ENCODE data around the gene CMTM7.
A peak's percentile ranks its signal among the peaks of the same experiment; 100 is the strongest.
"Not testable (repeated sequence)": the region's sequence is repeated elsewhere in the genome, so short reads cannot be mapped to it uniquely, and the experiment has no call there.

CMTM7 gene

GRCh38 chr3:32430900-32431299 lies 39.2 kb downstream of the CMTM7 start:
- no peak for DNase-seq (ENCODE audit: insufficient read length, low spot score)
- no peak for TF ChIP-seq POLR2A (IDR thresholded peaks at IDR 0.05; ENCODE audit: low read depth, low read length)
- FAIRE-seq: no peak

GRCh38 chr3:32431481-32431880 lies 39.8 kb downstream of the CMTM7 start:
- no peak for TF ChIP-seq POLR2A (IDR thresholded peaks at IDR 0.05; ENCODE audit: low read depth, low read length)
- FAIRE-seq: no peak
- no peak for DNase-seq (ENCODE audit: insufficient read length, low spot score)

- FAIRE-seq: no peak
- TF ChIP-seq POLR2A (IDR thresholded peaks at IDR 0.05; ENCODE audit: low read depth, low read length): no peak
- no peak for DNase-seq (ENCODE audit: insufficient read length, low spot score)
Measured at GRCh38 chr3:32432045-32432710, 40.5 kb downstream of the CMTM7 start.

- no peak for FAIRE-seq
Measured at GRCh38 chr3:32432711-32433530, 41.3 kb downstream of the CMTM7 start.

GRCh38 chr3:32434206-32434605 lies 42.6 kb downstream of the CMTM7 start:
- DNase-seq (ENCODE audit: insufficient read length, low spot score) (no peak), FAIRE-seq (no peak)
- TF ChIP-seq POLR2A (IDR thresholded peaks at IDR 0.05; ENCODE audit: low read depth, low read length): no peak

More at GRCh38 chr3:32432711-32433530, 41.3 kb downstream of the CMTM7 start:
- no peak for DNase-seq (ENCODE audit: insufficient read length, low spot score)
- no peak for TF ChIP-seq POLR2A (IDR thresholded peaks at IDR 0.05; ENCODE audit: low read depth, low read length)

GRCh38 chr3:32435911-32436815 lies 44.5 kb downstream of the CMTM7 start:
- no peak for FAIRE-seq
- DNase-seq (ENCODE audit: insufficient read length, low spot score): no peak
- no peak for TF ChIP-seq POLR2A (IDR thresholded peaks at IDR 0.05; ENCODE audit: low read depth, low read length)

- TF ChIP-seq POLR2A (IDR thresholded peaks at IDR 0.05; ENCODE audit: low read depth, low read length): no peak
- DNase-seq (ENCODE audit: insufficient read length, low spot score): no peak
- FAIRE-seq: no peak
Measured at GRCh38 chr3:32436816-32437189, 45.1 kb downstream of the CMTM7 start.

- no peak for TF ChIP-seq POLR2A (IDR thresholded peaks at IDR 0.05; ENCODE audit: low read depth, low read length)
- no peak for DNase-seq (ENCODE audit: insufficient read length, low spot score)
- no peak for FAIRE-seq
Measured at GRCh38 chr3:32437896-32438295, 46.2 kb downstream of the CMTM7 start.

- no peak for TF ChIP-seq POLR2A (IDR thresholded peaks at IDR 0.05; ENCODE audit: low read depth, low read length)
- no peak for DNase-seq (ENCODE audit: insufficient read length, low spot score)
- FAIRE-seq: no peak
Measured at GRCh38 chr3:32438596-32439344, 47.1 kb downstream of the CMTM7 start.

GRCh38 chr3:32439421-32439820 lies 47.8 kb downstream of the CMTM7 start:
- DNase-seq (ENCODE audit: insufficient read length, low spot score); FAIRE-seq: not testable (repeated sequence)

GRCh38 chr3:32440611-32441350 lies 49.1 kb downstream of the CMTM7 start:
- FAIRE-seq (no peak), DNase-seq (ENCODE audit: insufficient read length, low spot score) (no peak)

GRCh38 chr3:32442766-32443165 lies 51.1 kb downstream of the CMTM7 start:
- no peak for TF ChIP-seq POLR2A (IDR thresholded peaks at IDR 0.05; ENCODE audit: low read depth, low read length)
- FAIRE-seq (peak; percentile 69), DNase-seq (ENCODE audit: insufficient read length, low spot score) (no peak)

More at GRCh38 chr3:32440611-32441350, 49.1 kb downstream of the CMTM7 start:
- no peak for TF ChIP-seq POLR2A (IDR thresholded peaks at IDR 0.05; ENCODE audit: low read depth, low read length)

- peak; percentile 60 for FAIRE-seq
- TF ChIP-seq POLR2A (IDR thresholded peaks at IDR 0.05; ENCODE audit: low read depth, low read length): no peak
- no peak for DNase-seq (ENCODE audit: insufficient read length, low spot score)
Measured at GRCh38 chr3:32443478-32443877, 51.8 kb downstream of the CMTM7 start.

All from H54 (cell line).